T-helper 1 cell treated with Interleukin-12 subunit alpha and Interleukin-12 subunit beta and Interleukin-4 antibody, amounts not matched to agents 30 μg/mL and 1 μg/mL, for 36 hours (primary cell): Measurements from ENCODE around the gene PABPC1L.
A peak's percentile ranks its signal among the peaks of the same experiment; 100 is the strongest.

Experiments used
- H3K27ac Mint-ChIP-seq: one replicate; pipeline ENCODE4 v1.8.0; 2021; ENCODE audit warnings: mild to moderate bottlenecking, mixed read lengths
- H3K27me3 Mint-ChIP-seq: one replicate; pipeline ENCODE4 v1.8.0; 2021; ENCODE audit warnings: low read depth, mixed read lengths
- H3K36me3 Mint-ChIP-seq: one replicate; pipeline ENCODE4 v1.8.0; 2021; ENCODE audit warnings: low read depth, mixed read lengths
- H3K4me1 Mint-ChIP-seq: one replicate; pipeline ENCODE4 v1.8.0; 2021; ENCODE audit warnings: low read depth, mixed read lengths
- H3K4me3 Mint-ChIP-seq: one replicate; pipeline ENCODE4 v1.8.0; 2021; ENCODE audit warnings: mild to moderate bottlenecking, moderate library complexity, mixed read lengths
- H3K9me3 Mint-ChIP-seq: one replicate; pipeline ENCODE4 v1.8.0; 2021; ENCODE audit warnings: mixed read lengths

The PABPC1L gene

GRCh38 chr20:44943828-44944227, 34.0 kb downstream of the PABPC1L start:
- Mint-ChIP-seq H3K4me1 (no peaks in the 10 kb centered on the region), H3K27me3 (no peaks in the 10 kb centered on the region), H3K36me3 (peaks cover 42% of the 10 kb centered on the region), H3K4me3 (no peak overlapping the region), H3K9me3 (no peaks in the 10 kb centered on the region), H3K27ac (no peak overlapping the region)

DNA sequence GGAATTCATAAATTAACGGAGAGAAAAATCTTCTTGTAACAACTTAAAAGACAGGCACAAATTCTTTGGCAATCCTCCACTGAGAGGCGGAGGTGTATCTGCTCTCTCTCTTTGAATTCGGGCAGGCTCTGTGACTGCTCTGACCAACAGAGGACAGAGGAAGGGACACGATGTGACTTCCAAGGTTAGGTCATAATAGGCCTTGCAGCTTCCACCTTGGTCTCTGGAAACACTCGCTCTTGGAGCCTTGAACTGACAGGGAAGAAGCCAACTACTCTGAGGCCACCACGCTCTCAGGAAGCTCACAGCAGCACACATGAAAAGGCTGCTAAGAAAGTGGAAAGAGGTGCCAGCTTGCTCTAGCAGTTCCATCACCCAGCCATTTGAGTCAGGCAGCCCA, 35.4 kb downstream of the PABPC1L start:
- H3K27ac Mint-ChIP-seq = no peak overlapping the region
- H3K4me1 Mint-ChIP-seq = no peaks in the 10 kb centered on the region

GRCh38 chr20:44946271-44946852, 36.5 kb downstream of the PABPC1L start:
- no peaks in the 10 kb centered on the region for H3K4me1 Mint-ChIP-seq
- no peak overlapping the region for H3K4me3 Mint-ChIP-seq
- H3K36me3 Mint-ChIP-seq = peaks cover 47% of the 10 kb centered on the region
- H3K27ac Mint-ChIP-seq = no peak overlapping the region
- H3K27me3 Mint-ChIP-seq = no peaks in the 10 kb centered on the region
- H3K9me3 Mint-ChIP-seq = no peaks in the 10 kb centered on the region

More for the DNA sequence above, 35.4 kb downstream of the PABPC1L start:
- Mint-ChIP-seq H3K27me3 (no peaks in the 10 kb centered on the region), H3K9me3 (no peaks in the 10 kb centered on the region), H3K36me3 (peaks cover 48% of the 10 kb centered on the region), H3K4me3 (no peak overlapping the region)

DNA sequence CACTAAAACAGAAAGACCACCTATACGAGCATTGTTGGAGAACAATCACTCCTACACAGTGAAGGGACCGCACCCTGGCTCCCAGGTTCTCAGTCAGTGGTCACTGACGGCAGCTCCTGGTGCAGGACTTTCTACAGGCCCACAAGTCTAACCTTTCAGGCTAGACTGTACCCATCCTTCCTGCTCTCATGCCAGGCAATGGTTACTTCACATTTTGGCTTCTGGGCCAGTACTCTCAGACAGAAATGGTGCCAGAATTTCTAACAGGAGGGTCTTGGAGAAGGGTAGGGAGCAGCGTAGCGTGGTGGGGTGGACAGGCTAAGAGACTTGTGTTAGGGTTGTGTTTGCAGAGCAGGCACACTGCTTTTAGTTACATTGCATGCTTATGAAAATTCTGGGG, 38.2 kb downstream of the PABPC1L start:
- H3K36me3 Mint-ChIP-seq = peaks cover 48% of the 10 kb centered on the region
- H3K27ac Mint-ChIP-seq = no peak overlapping the region
- peaks cover 10% of the 10 kb centered on the region for H3K4me1 Mint-ChIP-seq
- H3K9me3 Mint-ChIP-seq = no peaks in the 10 kb centered on the region
- H3K27me3 Mint-ChIP-seq = no peaks in the 10 kb centered on the region
- no peak overlapping the region for H3K4me3 Mint-ChIP-seq

DNA sequence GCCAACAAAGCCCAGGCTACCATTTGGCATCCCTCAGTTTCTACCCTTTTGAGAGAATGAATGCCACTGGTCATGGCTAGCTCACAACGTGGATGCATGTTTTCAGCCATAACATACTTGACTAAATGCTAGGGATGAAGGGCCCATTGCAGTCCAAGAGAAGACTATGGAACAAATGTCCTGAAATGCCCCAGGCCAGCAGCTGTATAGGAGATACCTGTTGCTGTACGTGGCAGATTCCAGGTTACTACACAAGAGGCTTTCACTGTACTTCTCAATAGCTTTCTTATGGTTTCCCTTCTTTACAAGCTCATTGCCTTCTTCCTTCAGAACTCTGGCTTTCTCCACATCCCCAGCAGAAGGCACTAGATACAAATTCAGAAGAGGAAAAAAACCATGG, 38.7 kb downstream of the PABPC1L start:
- H3K27me3 Mint-ChIP-seq = no peaks in the 10 kb centered on the region
- no peaks in the 10 kb centered on the region for H3K9me3 Mint-ChIP-seq
- peaks cover 50% of the 10 kb centered on the region for H3K36me3 Mint-ChIP-seq
- no peak overlapping the region for H3K27ac Mint-ChIP-seq
- H3K4me3 Mint-ChIP-seq = no peak overlapping the region
- peaks cover 13% of the 10 kb centered on the region for H3K4me1 Mint-ChIP-seq

- Mint-ChIP-seq H3K27ac (no peak overlapping the region), H3K9me3 (no peaks in the 10 kb centered on the region), H3K4me3 (no peak overlapping the region), H3K27me3 (no peaks in the 10 kb centered on the region), H3K4me1 (peaks cover 13% of the 10 kb centered on the region), H3K36me3 (peaks cover 57% of the 10 kb centered on the region)
Observed at GRCh38 chr20:44950368-44950767, 40.5 kb downstream of the PABPC1L start.

GRCh38 chr20:44952731-44953130, 42.9 kb downstream of the PABPC1L start:
- Mint-ChIP-seq H3K4me3 (no peak overlapping the region), H3K4me1 (peaks cover 22% of the 10 kb centered on the region), H3K27ac (peak overlapping the region; percentile 23), H3K36me3 (peaks cover 60% of the 10 kb centered on the region), H3K27me3 (no peaks in the 10 kb centered on the region), H3K9me3 (no peaks in the 10 kb centered on the region)

DNA sequence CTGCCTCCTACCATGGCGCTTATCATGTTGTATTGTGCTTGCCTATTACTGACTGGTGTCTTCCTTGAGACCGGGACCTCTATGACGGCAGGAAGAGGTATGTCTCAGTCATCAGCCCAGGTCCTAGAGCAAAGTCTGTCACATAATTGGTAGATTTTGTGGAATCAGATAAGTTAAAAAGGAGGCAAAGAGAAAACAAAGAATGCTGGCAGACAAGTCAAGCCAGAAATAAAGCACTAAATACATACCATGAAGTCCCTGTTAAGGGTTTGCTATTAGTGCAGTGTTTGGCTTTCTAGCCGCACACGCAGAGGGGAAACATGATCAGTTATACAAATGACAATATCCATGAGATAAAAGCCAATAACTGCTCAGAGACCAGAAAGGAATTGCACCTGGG, 44.4 kb downstream of the PABPC1L start:
- no peaks in the 10 kb centered on the region for H3K27me3 Mint-ChIP-seq
- H3K36me3 Mint-ChIP-seq = peaks cover 59% of the 10 kb centered on the region
- peaks cover 35% of the 10 kb centered on the region for H3K4me1 Mint-ChIP-seq
- no peaks in the 10 kb centered on the region for H3K9me3 Mint-ChIP-seq
- H3K4me3 Mint-ChIP-seq = no peak overlapping the region
- H3K27ac Mint-ChIP-seq = no peak overlapping the region

- no peaks in the 10 kb centered on the region for H3K9me3 Mint-ChIP-seq
- H3K27me3 Mint-ChIP-seq = no peaks in the 10 kb centered on the region
- H3K36me3 Mint-ChIP-seq = peaks cover 60% of the 10 kb centered on the region
- H3K27ac Mint-ChIP-seq = no peak overlapping the region
- no peak overlapping the region for H3K4me3 Mint-ChIP-seq
- H3K4me1 Mint-ChIP-seq = peaks cover 41% of the 10 kb centered on the region
Observed at GRCh38 chr20:44955270-44955669, 45.4 kb downstream of the PABPC1L start.

- H3K27ac Mint-ChIP-seq = no peak overlapping the region
- H3K36me3 Mint-ChIP-seq = peaks cover 56% of the 10 kb centered on the region
- no peak overlapping the region for H3K4me3 Mint-ChIP-seq
- no peaks in the 10 kb centered on the region for H3K27me3 Mint-ChIP-seq
- H3K9me3 Mint-ChIP-seq = no peaks in the 10 kb centered on the region
- H3K4me1 Mint-ChIP-seq = peaks cover 51% of the 10 kb centered on the region
Observed at GRCh38 chr20:44956410-44956809, 46.5 kb downstream of the PABPC1L start.

- no peaks in the 10 kb centered on the region for H3K9me3 Mint-ChIP-seq
Observed at GRCh38 chr20:44958276-44958675, 48.4 kb downstream of the PABPC1L start.

GRCh38 chr20:44959082-44959637, 49.3 kb downstream of the PABPC1L start:
- peak overlapping the region; percentile 99 for H3K4me3 Mint-ChIP-seq
- H3K27ac Mint-ChIP-seq = peak overlapping the region; percentile 98
- no peaks in the 10 kb centered on the region for H3K27me3 Mint-ChIP-seq
- peaks cover 33% of the 10 kb centered on the region for H3K36me3 Mint-ChIP-seq
- peaks cover 56% of the 10 kb centered on the region for H3K4me1 Mint-ChIP-seq
- H3K9me3 Mint-ChIP-seq = no peaks in the 10 kb centered on the region

More at GRCh38 chr20:44958276-44958675, 48.4 kb downstream of the PABPC1L start:
- no peaks in the 10 kb centered on the region for H3K27me3 Mint-ChIP-seq
- H3K36me3 Mint-ChIP-seq = peaks cover 41% of the 10 kb centered on the region
- no peak overlapping the region for H3K27ac Mint-ChIP-seq
- H3K4me3 Mint-ChIP-seq = peak overlapping the region; percentile 99
- H3K4me1 Mint-ChIP-seq = peaks cover 51% of the 10 kb centered on the region

DNA sequence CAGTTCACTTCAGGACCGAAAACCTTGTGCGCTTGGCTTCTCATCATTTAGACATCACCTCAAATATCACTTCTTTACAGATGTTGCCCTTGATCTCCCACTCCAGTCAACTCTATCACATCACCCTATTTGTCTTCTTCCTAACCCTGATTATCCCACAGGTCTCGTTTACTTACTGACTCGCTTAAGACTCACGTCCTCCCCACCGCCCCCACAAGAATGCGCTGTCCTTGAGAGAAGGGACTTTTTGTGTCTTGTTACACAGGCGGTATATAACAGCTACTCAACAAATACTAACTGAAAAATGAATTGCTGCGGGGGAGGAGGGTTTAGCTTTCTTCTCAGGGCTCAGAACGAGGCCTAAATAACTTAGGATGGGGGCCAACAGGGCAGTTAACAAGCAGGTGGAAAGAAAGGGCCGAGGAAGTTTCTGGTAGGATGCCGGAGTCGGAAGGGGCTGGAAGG, 49.8 kb downstream of the PABPC1L start:
- Mint-ChIP-seq H3K27ac (peak overlapping the region; percentile 98), H3K4me1 (peaks cover 56% of the 10 kb centered on the region), H3K9me3 (no peaks in the 10 kb centered on the region), H3K4me3 (peak overlapping the region; percentile 99), H3K27me3 (no peaks in the 10 kb centered on the region), H3K36me3 (peaks cover 30% of the 10 kb centered on the region)

DNA sequence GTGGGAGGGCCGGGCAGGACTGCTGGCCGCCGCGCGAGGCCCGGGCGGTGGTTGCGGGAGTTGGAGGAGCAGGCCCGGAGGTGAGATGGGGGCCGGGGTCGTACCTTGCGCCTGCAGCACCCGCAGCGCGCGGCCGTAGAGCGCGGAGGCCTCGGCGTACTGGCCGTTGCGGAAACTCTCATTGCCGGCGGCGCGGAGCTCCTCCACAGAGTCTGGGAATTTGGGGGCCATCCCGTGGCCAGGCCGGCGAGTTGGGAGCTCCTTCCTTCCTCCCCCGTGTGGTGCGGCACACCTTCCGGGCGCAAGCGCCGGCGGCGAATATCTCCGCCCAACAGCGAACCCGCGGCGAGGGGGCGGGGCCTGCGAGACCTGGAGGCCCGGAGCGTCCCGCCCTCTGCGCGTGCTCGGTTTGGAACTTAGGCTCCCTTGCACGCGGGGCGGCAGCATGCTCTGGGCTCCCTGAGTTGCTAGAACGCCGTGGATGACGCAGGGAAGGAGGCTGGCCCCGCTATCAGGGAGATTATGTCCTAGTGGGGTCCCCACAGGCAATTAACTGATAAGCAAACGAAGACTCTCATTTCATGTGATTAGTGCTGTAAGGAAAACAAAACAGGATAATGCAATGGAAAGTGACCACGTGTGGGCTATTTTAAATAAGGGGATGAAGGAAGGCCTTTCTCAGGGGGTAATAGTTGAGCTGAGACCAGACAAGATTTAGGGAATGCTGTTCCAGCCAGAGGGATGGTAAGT, 50.4 kb downstream of the PABPC1L start, which contains the start of gene TOMM34:
TOMM34 (minus strand) TSS at position 295 of the 750 bp plus-strand sequence; CDS start at position 231, 64 bp downstream.
- H3K4me1 Mint-ChIP-seq = peaks cover 58% of the 10 kb centered on the region
- peak within 1 kb of the TSS; percentile 99 for H3K4me3 Mint-ChIP-seq

More for the DNA sequence above, 50.4 kb downstream of the PABPC1L start, which contains the start of gene TOMM34:
- no peaks in the 10 kb centered on the region for H3K9me3 Mint-ChIP-seq
- peak within 1 kb of the TSS; percentile 98 for H3K27ac Mint-ChIP-seq
- H3K36me3 Mint-ChIP-seq = peaks cover 25% of the 10 kb centered on the region
- no peaks in the 10 kb centered on the region for H3K27me3 Mint-ChIP-seq
